HG03025 (cell line): ENCODE measurements around the gene CDC42EP1.
"Not testable (repeated sequence)": the region's sequence is repeated elsewhere in the genome, so short reads cannot be mapped to it uniquely, and the experiment has no call there.

Experiments
- ATAC-seq: cut with Tn5 transposase; IDR thresholded peaks from one replicate; pipeline ENCODE4 v1.9.1; 2021; ENCODE audit warnings: mild to moderate bottlenecking, moderate library complexity; ENCODE audit not compliant: unreplicated experiment, low FRiP score

The CDC42EP1 gene

DNA sequence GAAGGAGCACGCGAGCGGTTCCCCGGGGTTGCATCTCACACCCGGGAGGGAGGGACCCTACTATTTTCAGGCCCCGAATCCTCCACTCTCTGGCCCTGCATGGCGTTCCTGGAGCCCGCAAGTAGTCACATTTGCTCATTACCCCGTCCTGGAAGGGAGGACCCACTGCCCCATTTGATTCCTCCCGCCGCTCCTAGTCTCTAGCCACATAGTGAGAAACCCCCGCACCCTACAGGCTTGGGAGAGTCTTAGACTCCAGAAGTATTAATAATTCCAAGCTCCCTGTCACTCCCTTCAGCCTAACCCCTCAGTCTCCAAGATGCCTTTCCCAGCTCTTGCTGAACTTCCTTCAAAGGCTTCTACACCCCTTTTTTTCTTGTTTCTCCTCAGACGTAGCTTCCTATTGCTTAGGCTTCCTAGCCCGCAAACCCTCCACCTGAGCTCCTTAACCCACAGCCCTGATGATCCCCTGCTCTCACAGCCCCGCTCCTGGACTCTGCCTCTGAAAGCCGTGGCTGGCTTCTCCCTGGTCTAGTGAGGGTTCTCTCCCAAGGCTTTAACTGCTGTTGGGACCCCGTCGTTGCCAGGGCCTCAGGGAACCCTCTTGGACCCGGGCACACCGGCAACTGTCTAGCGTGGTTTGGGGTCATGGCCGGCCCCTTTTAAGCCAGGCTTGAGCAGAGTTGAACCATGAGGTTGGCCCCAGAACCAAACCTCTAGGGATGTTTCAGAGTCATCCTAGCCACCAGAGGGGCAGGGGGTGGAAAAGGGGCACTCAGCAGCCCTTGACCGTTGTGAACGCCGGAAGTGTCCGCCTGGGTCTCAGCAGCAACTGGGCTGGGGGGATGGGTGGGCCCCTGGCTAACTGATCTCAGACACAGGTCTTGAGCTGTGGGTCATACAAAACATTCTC lies 49.2 kb downstream of the CDC42EP1 start:
- no peak for ATAC-seq

DNA sequence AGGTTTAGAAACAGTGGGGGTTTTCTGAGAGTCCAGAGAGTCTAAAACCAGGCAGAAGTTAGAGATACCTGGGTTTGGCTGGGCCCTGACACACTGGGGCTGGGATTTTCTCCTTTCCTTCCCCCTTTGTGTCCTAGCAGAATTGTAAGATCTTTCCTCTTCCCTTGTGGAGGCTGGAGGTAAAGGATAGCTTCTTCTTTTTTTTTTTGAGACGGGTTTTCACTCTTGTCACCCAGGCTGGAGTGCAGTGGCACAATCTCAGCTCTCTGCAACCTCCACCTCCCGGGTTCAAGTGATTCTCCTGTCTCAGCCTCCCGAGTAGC lies 49.8 kb downstream of the CDC42EP1 start:
- ATAC-seq, result not testable (repeated sequence)

DNA sequence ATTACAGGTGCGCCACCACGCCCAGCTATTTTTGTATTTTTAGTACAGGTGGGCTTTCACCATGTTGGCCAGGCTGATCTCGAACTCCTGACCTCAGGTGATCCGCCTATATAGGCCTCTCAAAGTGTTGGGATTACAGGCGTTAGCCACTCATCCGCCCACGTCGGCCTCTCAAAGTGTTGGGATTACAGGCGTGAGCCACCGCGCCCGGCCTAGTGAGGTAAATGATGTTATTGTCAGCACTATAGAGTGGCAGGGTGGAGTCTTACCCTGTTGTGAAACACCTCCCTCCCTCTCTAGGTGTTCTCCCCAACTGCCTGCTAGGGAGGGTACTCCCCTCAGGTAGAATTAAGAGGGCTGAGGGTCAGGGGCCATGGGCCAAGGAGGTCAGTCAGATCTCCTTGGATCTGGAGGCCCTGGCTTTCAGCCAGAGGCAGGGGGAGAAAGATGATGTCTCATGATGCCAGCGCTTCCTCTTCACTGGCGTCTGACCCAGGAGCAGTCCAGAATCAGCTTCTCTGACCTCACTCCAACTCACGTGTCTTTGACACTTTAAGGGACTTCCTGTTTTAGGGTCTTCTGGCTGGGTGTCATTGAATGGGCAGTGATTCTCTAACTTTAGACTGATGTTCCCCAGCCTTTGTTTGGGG lies 50.3 kb downstream of the CDC42EP1 start:
- no peak for ATAC-seq

DNA sequence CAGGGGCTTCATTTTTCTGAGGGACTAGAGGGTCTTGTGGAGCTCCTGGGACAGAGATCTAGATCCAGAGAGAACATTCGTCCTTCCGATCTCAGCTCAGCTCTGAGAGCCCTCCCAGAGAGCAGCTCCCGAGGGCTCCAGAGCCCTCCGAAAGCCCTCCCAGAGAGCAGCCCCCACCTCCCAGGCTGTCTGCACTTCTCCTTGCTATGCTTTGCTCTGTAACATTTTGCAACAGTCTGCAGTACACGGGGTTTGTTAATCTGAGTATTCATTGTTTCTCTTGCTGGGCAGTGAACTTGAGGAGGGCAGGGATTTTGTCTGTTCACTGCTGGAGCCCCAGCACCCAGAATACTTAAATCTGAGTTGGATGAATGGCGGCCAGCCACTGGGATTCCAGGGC lies 50.9 kb downstream of the CDC42EP1 start:
- no peak for ATAC-seq

DNA sequence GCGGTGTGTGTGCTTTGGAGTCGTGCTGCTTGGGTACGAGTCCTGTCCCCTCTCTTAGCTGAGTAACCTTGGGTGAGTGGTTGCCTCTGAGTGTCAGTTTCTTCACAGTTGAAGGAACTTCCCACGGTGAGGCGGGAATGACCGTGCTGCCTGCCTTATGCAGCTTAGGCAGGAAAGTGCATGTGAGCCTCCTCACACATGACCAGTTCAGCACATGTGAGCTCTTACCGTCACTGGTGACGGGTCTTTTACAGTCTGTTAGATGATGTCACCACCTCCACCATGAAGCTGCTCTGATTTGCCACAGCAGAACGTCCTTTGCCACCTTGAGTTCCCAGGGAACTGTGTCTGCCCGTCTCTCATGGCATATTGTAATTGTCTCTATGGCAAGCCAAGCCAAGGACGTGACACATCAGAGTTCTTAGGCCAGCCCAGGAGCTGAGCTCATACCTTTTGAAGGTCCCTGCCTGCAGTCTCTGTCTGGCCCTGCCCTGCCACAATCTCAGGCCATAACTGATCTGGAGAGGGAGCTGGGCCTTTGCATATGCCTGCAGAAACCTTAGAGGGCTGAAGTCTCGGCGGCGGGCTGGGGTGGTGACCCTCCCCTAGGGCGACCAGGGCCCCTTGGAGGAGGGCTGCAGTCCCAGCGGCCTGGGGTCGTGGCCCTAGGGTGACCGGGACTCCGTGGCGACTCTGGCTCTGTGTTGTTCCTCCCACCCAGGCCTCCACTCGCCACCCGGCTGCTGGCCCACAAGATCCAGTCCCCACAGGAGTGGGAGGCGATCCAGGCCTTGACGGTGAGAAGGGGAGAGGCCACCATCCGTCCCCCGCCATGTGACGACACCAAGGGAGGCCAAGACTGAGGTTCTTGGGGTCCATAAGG lies 56.2 kb downstream of the CDC42EP1 start:
- no peak for ATAC-seq

DNA sequence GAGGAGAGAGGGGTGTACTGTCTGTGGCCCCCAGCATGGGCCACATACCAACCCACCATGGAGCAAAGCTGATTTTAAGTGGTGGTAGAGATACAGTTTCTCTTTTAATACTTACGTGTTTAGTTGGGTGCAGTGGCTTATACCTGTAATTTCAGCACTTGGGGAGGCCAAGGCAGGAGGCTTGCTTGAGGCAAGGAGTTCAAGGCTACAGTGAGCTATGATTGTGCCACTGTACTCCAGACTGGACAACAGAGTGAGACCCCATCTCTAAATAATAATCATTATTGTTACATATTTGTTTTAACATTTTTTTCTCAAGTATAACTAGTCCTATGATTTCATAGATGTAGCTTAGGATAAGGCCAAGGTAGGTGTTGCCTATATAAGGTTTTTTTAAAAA lies 57.2 kb downstream of the CDC42EP1 start:
- no peak for ATAC-seq

DNA sequence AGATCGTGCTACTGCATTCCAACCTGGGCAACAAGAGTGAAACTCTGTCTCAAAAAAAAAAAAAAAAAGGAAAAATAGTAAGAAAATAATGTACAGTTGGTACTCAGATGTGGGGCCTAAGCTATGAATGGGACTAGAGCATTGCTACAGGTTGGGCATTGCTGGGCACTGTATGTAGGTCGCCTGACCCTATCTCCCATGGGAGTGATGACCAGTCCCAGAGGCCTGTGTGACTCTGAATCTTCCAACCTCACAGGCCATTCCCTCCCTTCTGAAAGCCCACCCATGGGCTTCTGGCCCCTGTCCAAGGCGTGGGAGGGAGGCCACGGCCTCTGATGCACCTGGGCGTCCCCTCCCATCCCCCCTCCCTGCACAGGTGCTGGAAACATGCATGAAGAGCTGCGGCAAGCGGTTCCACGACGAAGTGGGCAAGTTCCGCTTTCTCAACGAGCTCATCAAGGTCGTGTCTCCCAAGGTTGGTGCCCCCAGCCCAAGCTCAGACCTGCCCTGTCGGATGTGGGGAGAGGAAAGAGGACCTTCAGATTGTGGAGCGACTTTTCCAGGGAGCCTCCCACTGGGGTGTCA lies 57.9 kb downstream of the CDC42EP1 start:
- no peak for ATAC-seq

DNA sequence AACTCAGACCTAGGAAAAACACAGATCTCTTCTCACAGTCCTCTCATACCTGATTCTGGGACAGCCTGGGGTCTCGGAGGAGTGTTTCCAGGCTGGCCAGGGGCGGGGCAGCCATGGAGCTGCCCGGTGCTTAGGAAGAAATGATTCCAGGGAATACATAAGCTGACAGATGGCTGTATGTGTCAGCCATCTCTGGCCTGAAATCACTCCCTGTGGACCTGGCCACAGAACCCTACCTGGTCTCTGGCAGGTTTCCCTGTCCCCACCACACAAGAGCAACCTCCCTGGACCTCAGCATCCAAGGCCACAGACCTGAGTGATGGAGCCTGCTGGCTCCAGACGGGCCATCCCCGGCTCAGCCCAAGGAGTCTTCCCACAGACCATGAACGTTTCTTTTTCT lies 58.4 kb downstream of the CDC42EP1 start:
- ATAC-seq, result no peak
